Measurements from ENCODE around the gene RASAL3.
"Not testable (repeated sequence)": the region's sequence is repeated elsewhere in the genome, so short reads cannot be mapped to it uniquely, and the experiment has no call there.

Gene RASAL3

DNA sequence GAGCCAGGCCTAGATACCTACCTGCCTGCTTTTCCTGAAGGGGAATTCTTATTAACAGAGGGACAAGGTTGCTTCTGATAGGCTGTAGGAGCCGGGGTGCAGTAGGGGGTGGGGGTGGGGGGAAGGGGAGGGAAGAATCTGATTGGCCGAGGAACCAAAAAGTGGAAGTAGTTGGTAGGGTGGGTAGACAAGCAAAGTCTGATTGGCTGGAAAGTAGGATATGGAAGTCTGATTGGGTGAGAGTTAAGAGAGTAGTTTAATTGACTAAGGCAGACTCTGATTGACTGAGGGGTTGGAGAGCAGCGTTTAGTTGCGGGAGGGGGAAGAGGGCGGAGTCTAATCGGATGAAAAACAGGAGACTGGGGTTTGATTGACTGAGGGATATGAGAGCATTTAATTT lies 34.6 kb upstream of the RASAL3 start:
- Histone ChIP-seq H3K4me2 (no peak overlapping the region), H3K9me3 (replicated peaks in 1 of 11) (0 out of 22 replicates have a peak, but pooled peaks cover 0 to 4% (median 0%) of the 10 kb centered on the region in 11 experiments), H3K9ac (no peak overlapping the region), H3K27me3 (no peaks in the 10 kb centered on the region), H3K4me3 (no peak overlapping the region), H3K4me1 (peaks cover 0 to 11% (median 0%) of the 10 kb centered on the region in 10 experiments; a peak in 3 of 20 replicates), H4K20me1 (no peaks in the 10 kb centered on the region), H3K27ac (no peak overlapping the region), H3K36me3 (no peaks in the 10 kb centered on the region)
- no peak for TF ChIP-seq Cebpa-rat (IDR thresholded peaks at IDR 0.05)

DNA sequence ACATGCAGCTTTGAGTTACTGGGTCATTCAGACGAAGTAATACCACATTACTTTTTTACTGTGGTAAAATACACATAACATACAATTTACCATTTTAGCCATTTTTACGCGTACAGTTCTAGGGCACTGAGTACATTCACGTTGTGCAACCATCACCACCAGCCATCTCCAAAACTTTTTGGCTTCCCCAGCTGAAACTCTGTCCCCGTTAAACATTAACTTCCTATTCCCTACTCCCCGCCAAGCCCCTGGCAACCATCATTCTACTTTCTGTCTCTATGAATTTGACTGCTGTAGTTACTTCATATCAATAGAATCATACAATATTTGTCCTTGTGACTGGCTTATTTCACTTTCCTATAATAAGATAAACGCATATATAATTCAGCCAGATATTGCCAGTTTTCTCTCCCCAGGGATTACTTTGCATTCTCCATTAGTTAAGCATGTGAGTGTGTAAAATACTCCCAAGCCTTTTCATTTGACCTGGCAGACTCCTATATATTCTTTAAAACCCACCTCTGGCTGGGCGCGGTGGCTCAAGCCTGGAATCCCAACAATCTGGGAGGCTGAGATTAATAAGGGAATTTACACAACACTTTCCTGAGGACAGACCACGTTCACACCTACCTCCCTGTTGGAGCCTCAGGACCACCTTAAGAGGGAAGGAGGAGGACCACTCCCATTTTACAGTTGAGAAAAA lies 34.0 kb upstream of the RASAL3 start:
- H3K27ac ChIP-seq, result no peak overlapping the region
- no peaks in the 10 kb centered on the region for H3K27me3 ChIP-seq
- 0 out of 22 replicates have a peak, but pooled peaks cover 0 to 4% (median 0%) of the 10 kb centered on the region in 11 experiments for H3K9me3 ChIP-seq (replicated peaks in 1 of 11)
- H3K36me3 ChIP-seq, result no peaks in the 10 kb centered on the region
- TF ChIP-seq Cebpa-rat (IDR thresholded peaks at IDR 0.05), result no peak
- H3K4me3 ChIP-seq, result no peak overlapping the region
- no peak overlapping the region for H3K9ac ChIP-seq
- H3K4me1 ChIP-seq, result peaks cover 0 to 11% (median 0%) of the 10 kb centered on the region in 10 experiments; a peak in 3 of 20 replicates
- no peaks in the 10 kb centered on the region for H4K20me1 ChIP-seq
- no peak overlapping the region for H3K4me2 ChIP-seq

- H3K9me3 ChIP-seq (replicated peaks in 1 of 11), result 0 out of 22 replicates have a peak, but pooled peaks cover 0 to 4% (median 0%) of the 10 kb centered on the region in 11 experiments
- H3K27me3 ChIP-seq, result no peaks in the 10 kb centered on the region
- no peaks in the 10 kb centered on the region for H4K20me1 ChIP-seq
- no peaks in the 10 kb centered on the region for H3K4me1 ChIP-seq
- H3K4me2 ChIP-seq, result no peak overlapping the region
- no peak for TF ChIP-seq Cebpa-rat (IDR thresholded peaks at IDR 0.05)
- H3K36me3 ChIP-seq, result no peaks in the 10 kb centered on the region
- 0 out of 22 replicates have a peak overlapping the region, but pooled peaks of 1 of the 11 experiments have one; percentile 29 for H3K9ac ChIP-seq
- H3K4me3 ChIP-seq, result no peak overlapping the region
- no peak overlapping the region for H3K27ac ChIP-seq
These were observed 30.8 kb upstream of the RASAL3 start for GRCh38 chr19:15495151-15495550.

- Histone ChIP-seq H3K4me2 (no peak overlapping the region), H3K27ac (no peak overlapping the region), H3K4me1 (no peaks in the 10 kb centered on the region), H4K20me1 (no peaks in the 10 kb centered on the region), H3K36me3 (no peaks in the 10 kb centered on the region), H3K4me3 (no peak overlapping the region), H3K27me3 (no peaks in the 10 kb centered on the region), H3K9me3 (replicated peaks in 1 of 11) (peaks cover 0 to 11% (median 7%) of the 10 kb centered on the region in 11 experiments; a peak in 15 of 22 replicates), H3K9ac (no peak overlapping the region)
- no peak for TF ChIP-seq Cebpa-rat (IDR thresholded peaks at IDR 0.05)
These were observed 24.3 kb upstream of the RASAL3 start for GRCh38 chr19:15488489-15489226.

- Histone ChIP-seq H3K4me3 (no peak overlapping the region), H3K27ac (no peak overlapping the region), H3K9ac (no peak overlapping the region), H4K20me1 (no peaks in the 10 kb centered on the region), H3K4me1 (no peaks in the 10 kb centered on the region; a peak in 1 of 20 replicates), H3K36me3 (no peaks in the 10 kb centered on the region), H3K9me3 (replicated peaks in 1 of 11) (peaks cover 0 to 11% (median 7%) of the 10 kb centered on the region in 11 experiments; a peak in 15 of 22 replicates), H3K27me3 (no peaks in the 10 kb centered on the region), H3K4me2 (no peak overlapping the region)
- no peak for TF ChIP-seq Cebpa-rat (IDR thresholded peaks at IDR 0.05)
These were observed 22.7 kb upstream of the RASAL3 start for GRCh38 chr19:15487038-15487437.

DNA sequence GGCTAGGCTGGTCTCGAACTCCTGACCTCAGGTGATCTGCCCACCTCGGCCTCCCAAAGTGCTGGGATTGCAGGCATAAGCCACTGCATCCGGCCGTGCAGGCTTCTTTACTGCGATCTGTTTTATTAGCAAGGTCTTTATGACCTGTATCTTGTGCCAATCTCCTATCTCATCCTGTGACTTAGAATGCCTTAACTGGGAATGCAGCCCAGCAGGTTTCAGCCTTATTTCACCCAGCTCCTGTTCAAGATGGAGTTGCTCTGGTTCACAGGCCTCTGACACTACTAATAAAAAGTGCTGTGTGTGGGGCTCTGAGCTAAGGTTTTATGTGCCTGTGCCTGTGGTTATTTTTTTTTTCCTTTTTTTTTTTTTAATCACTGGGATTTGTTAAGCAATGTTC lies 21.4 kb upstream of the RASAL3 start:
- not testable (repeated sequence) for H4K20me1 ChIP-seq, H3K4me3 ChIP-seq, H3K4me2 ChIP-seq, H3K9ac ChIP-seq, H3K36me3 ChIP-seq, H3K4me1 ChIP-seq, H3K27me3 ChIP-seq, H3K27ac ChIP-seq
- peaks cover 0 to 11% (median 7%) of the 10 kb centered on the region in 11 experiments; a peak in 15 of 22 replicates for H3K9me3 ChIP-seq (replicated peaks in 1 of 11)

DNA sequence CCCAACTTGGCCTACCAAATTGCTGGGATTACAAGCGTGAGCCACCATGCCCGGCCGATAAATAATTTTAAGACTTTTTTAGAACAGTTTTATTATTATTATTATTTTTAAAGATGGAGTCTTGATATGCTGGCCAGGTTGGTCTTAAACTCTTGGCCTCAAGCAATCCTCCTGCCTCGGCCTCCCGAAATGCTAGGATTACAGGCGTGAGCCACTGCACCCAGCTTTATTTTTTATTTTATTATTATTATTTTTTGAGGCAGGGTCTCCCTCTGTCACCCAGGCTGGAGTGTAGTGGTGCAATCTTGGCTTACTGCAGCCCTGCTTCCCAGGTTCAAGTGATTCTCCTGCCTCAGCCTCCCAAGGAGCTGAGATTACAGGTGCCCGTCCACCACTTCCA lies 16.7 kb upstream of the RASAL3 start:
- not testable (repeated sequence) for H3K9ac ChIP-seq; H3K27me3 ChIP-seq; H3K4me2 ChIP-seq; H3K9me3 ChIP-seq (replicated peaks in 1 of 11); H3K27ac ChIP-seq; H3K4me3 ChIP-seq; H3K36me3 ChIP-seq; H4K20me1 ChIP-seq
- peaks cover 0 to 19% (median 10%) of the 10 kb centered on the region in 10 experiments; a peak in 16 of 20 replicates for H3K4me1 ChIP-seq

DNA sequence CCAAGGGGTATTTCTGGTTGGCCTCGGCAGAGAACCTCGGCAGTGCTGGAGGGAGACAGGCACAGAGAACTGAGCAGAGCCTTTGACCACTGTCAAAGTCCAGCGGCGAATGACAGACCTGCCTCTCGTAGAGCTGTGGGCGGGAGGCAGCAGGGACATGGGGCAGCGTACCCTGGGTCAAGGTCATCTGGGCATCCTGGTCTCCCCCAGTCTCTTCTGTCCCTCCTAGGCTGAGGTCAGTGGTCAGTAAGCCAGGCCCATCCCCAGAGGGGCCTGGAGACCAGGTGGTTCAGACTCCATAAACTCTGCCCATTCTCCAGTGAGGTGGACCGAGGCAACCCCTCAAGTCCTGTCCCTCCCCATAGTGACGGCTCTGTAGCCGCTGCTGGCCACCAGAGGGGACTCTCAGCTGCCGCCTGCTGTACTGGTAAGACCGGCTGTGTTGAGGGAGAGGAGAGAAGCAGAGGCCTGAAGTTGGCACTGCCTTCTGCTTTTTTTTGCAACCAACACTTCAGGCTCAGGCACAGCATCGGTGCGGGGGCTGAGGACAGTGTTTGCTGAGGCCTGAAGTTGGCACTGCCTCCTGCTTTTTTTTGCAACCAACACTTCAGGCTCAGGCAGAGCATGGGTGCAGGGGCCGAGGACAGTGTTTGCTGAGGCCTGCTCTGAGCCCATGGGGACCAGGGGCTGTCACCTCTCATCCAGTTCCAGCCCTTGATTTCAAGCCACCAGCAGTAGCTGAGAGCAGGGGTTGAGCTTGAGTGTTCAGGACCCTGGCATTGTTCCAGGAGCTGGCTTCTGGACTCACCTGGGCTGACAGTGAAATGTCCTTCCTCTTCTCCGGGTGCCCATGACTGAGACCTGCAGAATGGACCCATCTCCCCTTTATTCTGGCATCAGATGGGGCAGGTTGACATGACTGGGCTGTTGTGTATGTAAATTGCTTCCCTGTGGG lies 15.3 kb upstream of the RASAL3 start, which contains the start of gene PGLYRP2:
Gene PGLYRP2, minus strand, starts transcription at position 111 of the 955 bp plus-strand sequence. CDS start 130 bp downstream, outside the sequence.
- Histone ChIP-seq H3K27ac (no peak within 1 kb of the TSS), H3K4me2 (peak within 1 kb of the TSS in 8 of 11 experiments; percentile 7 to 42 (median 22); a peak in 7 of 22 replicates), H3K4me3 (no peak within 1 kb of the TSS), H3K4me1 (peaks cover 0 to 19% (median 10%) of the 10 kb centered on the region in 10 experiments; a peak in 16 of 20 replicates), H3K27me3 (no peaks in the 10 kb centered on the region), H3K9me3 (replicated peaks in 1 of 11) (no peaks in the 10 kb centered on the region), H3K9ac (peak within 1 kb of the TSS in 1 of 11 experiments; percentile 29; a peak in 2 of 22 replicates), H3K36me3 (no peaks in the 10 kb centered on the region), H4K20me1 (no peaks in the 10 kb centered on the region)
- TF ChIP-seq Cebpa-rat (IDR thresholded peaks at IDR 0.05), result no peak

Data from BLaER1 treated with 17β-estradiol and CSF1 and Interleukin-3, amounts not matched to agents 10 nM and 100 nM (cell line).